ENCODE results near the gene BEND5. TPM values are rescaled to one million over a fixed set of nuclear protein-coding genes. Genes with fewer than 3 reads are reported as not detected.

BEND5 gene
- total and polyA plus RNA-seq, 2 of the 13 experiments (the other 11 are each of a cell fraction or from before 2014, with no cell fraction given), result 0.11 TPM; not detected in 1

GRCh38 chr1:48695161-48695560 lies 81.5 kb downstream of the BEND5 start:
- Histone ChIP-seq H3K9me3 (ENCODE audit: low read length) (no peaks in the 10 kb centered on the region), H3K36me3 (replicated peaks in 1 of 2; ENCODE audit: control insufficient read depth in 1 of 2, insufficient read depth in 2 of 2, low read length in 2 of 2) (no peaks in the 10 kb centered on the region), H2AFZ (ENCODE audit: low read length) (no peak overlapping the region), H3K4me1 (ENCODE audit: insufficient read depth, low read length) (no peaks in the 10 kb centered on the region), H4K20me1 (ENCODE audit: insufficient read depth, low read length) (no peaks in the 10 kb centered on the region), H3K27ac (ENCODE audit: extremely low read length, insufficient read depth, low read length) (no peak overlapping the region), H3K27me3 (ENCODE audit: control insufficient read depth in 1 of 2, insufficient read depth in 2 of 2, low read length in 2 of 2) (no peaks in the 10 kb centered on the region; a peak in 2 of 5 replicates), H3K79me2 (ENCODE audit: insufficient read depth, low read length) (no peaks in the 10 kb centered on the region), H3K4me3 (replicated peaks in 1 of 3; ENCODE audit: insufficient read depth in 1 of 3, low read depth in 2 of 3, low read length in 3 of 3) (no peak overlapping the region), H3K9ac (ENCODE audit: insufficient read depth, low read depth, low read length) (no peak overlapping the region), H3K4me2 (ENCODE audit: low read depth, low read length) (no peak overlapping the region)
- intact Hi-C loops (cut with micrococcal nuclease; ENCODE audit: unreplicated experiment), result no loop called here
- WGBS (ENCODE audit: low lambda C conversion rate), result 25% methylated on average over 2 of the region's 2 CpGs
- in situ Hi-C loops (cut with HindIII; ENCODE audit: extremely low pct_ligation_motif_present, low pct_unique_long_range_greater_than_20kb), result loop anchor here (10.0 kb wide), 1 partner anchor 120 kb away; no protein-coding TSS in a partner anchor
- no peak for FAIRE-seq
- BruUV-seq (replicated peaks), result no TSS peak
- ATAC-seq, result no peak
- POLR2A ChIA-PET, result no interaction called here
- no peak for DNase-seq (ENCODE audit: low spot score)
- CTCF ChIA-PET (ENCODE audit: low intra/inter-chr PET ratio, low total read pairs), result no interaction called here
- TF ChIP-seq ZFYVE20 (CRISPR knock-in tag; IDR thresholded peaks at IDR 0.05; ENCODE audit: borderline replicate concordance, low read depth) (no peak), DPF2 (CRISPR knock-in tag; IDR thresholded peaks at IDR 0.05; ENCODE audit: borderline replicate concordance, low read depth) (no peak), ZNF33B (CRISPR knock-in tag; IDR thresholded peaks at IDR 0.05) (no peak), MIER3 (CRISPR knock-in tag; IDR thresholded peaks at IDR 0.05; ENCODE audit: borderline replicate concordance) (no peak), SOX6 (IDR thresholded peaks at IDR 0.05) (no peak), SOX6 (CRISPR knock-in tag; IDR thresholded peaks at IDR 0.05) (no peak), ZNF878 (CRISPR knock-in tag; IDR thresholded peaks at IDR 0.05) (no peak), CERS6 (CRISPR knock-in tag; IDR thresholded peaks at IDR 0.05) (no peak), HHEX (CRISPR knock-in tag; IDR thresholded peaks at IDR 0.05) (no peak), MYC (CRISPR knock-in tag; IDR thresholded peaks at IDR 0.05; ENCODE audit: borderline replicate concordance) (no peak), GLMP (CRISPR knock-in tag; IDR thresholded peaks at IDR 0.05; ENCODE audit: borderline replicate concordance) (no peak), SMARCC2 (IDR thresholded peaks at IDR 0.05) (no peak), ZSCAN29 (CRISPR knock-in tag; conservative IDR thresholded peaks at IDR 0.05) (no peak), SKIL (CRISPR knock-in tag; IDR thresholded peaks at IDR 0.05; ENCODE audit: borderline replicate concordance) (no peak), ZNF276 (CRISPR knock-in tag; IDR thresholded peaks at IDR 0.05; ENCODE audit: low read depth) (no peak), ZNF512B (CRISPR knock-in tag; IDR thresholded peaks at IDR 0.05; ENCODE audit: borderline replicate concordance) (no peak), ZNF235 (CRISPR knock-in tag; IDR thresholded peaks at IDR 0.05; ENCODE audit: borderline replicate concordance) (no peak)

Data from HepG2 (cell line).